DND-41 (cell line): ENCODE results near the gene BCAS3.
"Not testable (repeated sequence)": the region's sequence is repeated elsewhere in the genome, so short reads cannot be mapped to it uniquely, and the experiment has no call there.

Experiments used
- ATAC-seq: fragments of 200-7000 bp; cut with Tn5 transposase; 3 replicates; pipeline ENCODE4 v1.9.1; 2021; ENCODE audit warnings: low read depth; ENCODE audit not compliant: insufficient read depth
- DNase-seq: peaks from one replicate; pipeline ENCODE4 v3.0.0-alpha.2; 2020
- H2AFZ ChIP-seq: 2 replicates; pipeline ENCODE4 v1.6.0; 2012; ENCODE audit warnings: low read depth, low read length
- H3K27ac ChIP-seq: 2 replicates; pipeline ENCODE4 v1.5.1; 2012; ENCODE audit warnings: low read length, inconsistent platforms
- H3K27me3 ChIP-seq: fragments of 200-600 bp; sonication (generic); 2 replicates; pipeline ENCODE4 v1.6.0; 2012; ENCODE audit warnings: low read length, mild to moderate bottlenecking, inconsistent platforms; ENCODE audit not compliant: insufficient read depth, poor library complexity
- H3K36me3 ChIP-seq: 2 replicates; pipeline ENCODE4 v1.5.1; 2012; ENCODE audit warnings: low read length, inconsistent platforms; ENCODE audit not compliant: insufficient read depth
- H3K4me1 ChIP-seq: 2 replicates; pipeline ENCODE4 v1.5.1; 2012; ENCODE audit warnings: mild to moderate bottlenecking, low read length; ENCODE audit not compliant: insufficient read depth
- H3K4me2 ChIP-seq: 2 replicates; pipeline ENCODE4 v1.6.0; 2012; ENCODE audit warnings: mild to moderate bottlenecking, moderate library complexity, low read length, inconsistent platforms; ENCODE audit not compliant: insufficient read depth
- H3K4me3 ChIP-seq, 2 experiments: fragments of 200-600 bp in 1 of 2; shearing (Covaris generic) in 1 of 2; 2 replicates each; pipeline ENCODE4 v1.5.1; 2012 to 2016; ENCODE audit warnings: inconsistent platforms in 2 of 2, low read length in 2 of 2, mild to moderate bottlenecking in 2 of 2, low read depth in 1 of 2, moderate library complexity in 1 of 2
- H3K79me2 ChIP-seq: 2 replicates; pipeline ENCODE4 v1.6.0; 2012; ENCODE audit warnings: low read length, inconsistent platforms; ENCODE audit not compliant: insufficient read depth
- H3K9ac ChIP-seq: 2 replicates; pipeline ENCODE4 v1.6.0; 2012; ENCODE audit warnings: low read depth, mild to moderate bottlenecking, inconsistent platforms, low read length, moderate library complexity
- H3K9me3 ChIP-seq: 2 replicates; pipeline ENCODE4 v1.5.1; 2012; ENCODE audit warnings: low read length, moderate library complexity, mild to moderate bottlenecking, inconsistent platforms; ENCODE audit not compliant: insufficient read depth, severe bottlenecking
- H4K20me1 ChIP-seq: 2 replicates; pipeline ENCODE4 v1.6.0; 2012; ENCODE audit warnings: low read length; ENCODE audit not compliant: insufficient read depth
- EZH2 ChIP-seq: IDR thresholded peaks from 3 replicates; pipeline ENCODE4 v1.6.1; 2012; ENCODE audit warnings: borderline replicate concordance, low read depth, mild to moderate bottlenecking, moderate library complexity, low read length, inconsistent platforms; ENCODE audit not compliant: severe bottlenecking
- TF ChIP-seq, protein P1 (sequence below): IDR thresholded peaks from 2 replicates; pipeline ENCODE4 v1.5.1; 2012; ENCODE audit warnings: borderline replicate concordance, low read length, moderate library complexity, mild to moderate bottlenecking; ENCODE audit not compliant: poor library complexity, severe bottlenecking; ENCODE audit errors: extremely low read depth

BCAS3 gene

DNA sequence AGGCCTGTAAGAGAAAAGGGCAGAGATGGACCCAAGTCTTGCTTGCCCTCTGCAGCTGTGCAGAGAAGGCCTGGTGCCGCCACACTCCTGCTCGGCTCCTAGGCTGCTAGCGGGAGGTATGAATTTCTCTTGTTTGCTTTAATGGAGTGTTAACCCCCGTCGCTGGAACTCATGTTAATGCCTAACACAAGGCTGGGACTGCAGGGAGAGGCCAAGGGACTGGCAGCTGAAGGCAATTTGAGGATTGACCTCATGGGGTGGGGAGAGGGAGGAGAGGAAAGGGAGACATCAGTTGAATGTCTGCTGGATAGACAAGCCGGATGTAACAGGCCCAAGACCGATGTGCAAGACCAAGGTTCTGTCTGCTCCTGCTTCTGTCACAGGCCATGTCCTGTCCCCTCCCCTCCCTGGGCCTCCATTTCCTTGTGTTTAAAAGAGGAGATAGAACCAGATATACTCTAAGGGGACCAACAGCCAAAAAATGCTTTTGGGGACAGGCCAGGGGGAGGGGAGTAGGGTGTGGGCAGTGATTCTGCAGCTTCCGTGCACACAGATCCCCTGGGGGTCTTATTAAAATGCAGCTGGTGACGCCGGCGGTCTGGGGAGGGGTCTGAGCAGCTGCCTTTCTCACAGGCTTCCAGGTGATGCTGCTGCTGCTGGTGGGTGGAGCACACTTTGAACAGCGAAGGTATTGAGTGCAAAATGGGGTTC is 675.3 kb downstream of the BCAS3 start:
- DNase-seq: no peak
- H4K20me1 ChIP-seq: no peaks in the 10 kb centered on the region
- no peak for ATAC-seq
- TF ChIP-seq EZH2: no peak
- TF ChIP-seq, protein P1, sequence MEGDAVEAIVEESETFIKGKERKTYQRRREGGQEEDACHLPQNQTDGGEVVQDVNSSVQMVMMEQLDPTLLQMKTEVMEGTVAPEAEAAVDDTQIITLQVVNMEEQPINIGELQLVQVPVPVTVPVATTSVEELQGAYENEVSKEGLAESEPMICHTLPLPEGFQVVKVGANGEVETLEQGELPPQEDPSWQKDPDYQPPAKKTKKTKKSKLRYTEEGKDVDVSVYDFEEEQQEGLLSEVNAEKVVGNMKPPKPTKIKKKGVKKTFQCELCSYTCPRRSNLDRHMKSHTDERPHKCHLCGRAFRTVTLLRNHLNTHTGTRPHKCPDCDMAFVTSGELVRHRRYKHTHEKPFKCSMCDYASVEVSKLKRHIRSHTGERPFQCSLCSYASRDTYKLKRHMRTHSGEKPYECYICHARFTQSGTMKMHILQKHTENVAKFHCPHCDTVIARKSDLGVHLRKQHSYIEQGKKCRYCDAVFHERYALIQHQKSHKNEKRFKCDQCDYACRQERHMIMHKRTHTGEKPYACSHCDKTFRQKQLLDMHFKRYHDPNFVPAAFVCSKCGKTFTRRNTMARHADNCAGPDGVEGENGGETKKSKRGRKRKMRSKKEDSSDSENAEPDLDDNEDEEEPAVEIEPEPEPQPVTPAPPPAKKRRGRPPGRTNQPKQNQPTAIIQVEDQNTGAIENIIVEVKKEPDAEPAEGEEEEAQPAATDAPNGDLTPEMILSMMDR: no peak
- no peaks in the 10 kb centered on the region for H3K79me2 ChIP-seq
- no peak overlapping the region for H3K4me2 ChIP-seq
- no peak overlapping the region for H3K9ac ChIP-seq
- no peaks in the 10 kb centered on the region for H3K4me1 ChIP-seq
- H3K27me3 ChIP-seq: no peaks in the 10 kb centered on the region
- no peaks in the 10 kb centered on the region for H3K9me3 ChIP-seq
- no peak overlapping the region for H3K4me3 ChIP-seq
- no peak overlapping the region for H3K27ac ChIP-seq
- no peak overlapping the region for H2AFZ ChIP-seq
- no peaks in the 10 kb centered on the region for H3K36me3 ChIP-seq

DNA sequence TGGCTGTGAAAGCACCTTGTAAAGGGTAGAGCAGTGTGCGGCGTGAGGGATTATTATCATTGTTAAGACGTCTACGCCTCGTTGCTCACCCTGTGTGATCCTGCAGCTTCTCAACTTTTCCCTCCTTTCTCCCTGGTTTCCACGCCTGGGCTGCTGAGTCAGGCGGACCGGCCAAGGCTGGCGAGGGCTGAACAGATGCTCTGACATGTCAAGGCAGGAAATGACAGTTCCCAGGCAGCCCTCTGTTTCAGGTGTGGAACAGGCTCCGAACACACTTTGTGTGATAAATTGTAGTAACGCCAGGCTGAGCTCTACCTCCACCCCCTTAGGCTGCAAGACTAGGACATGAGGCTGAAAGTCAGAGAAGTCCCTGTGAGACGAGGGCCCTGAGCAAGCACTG is 676.0 kb downstream of the BCAS3 start:
- TF ChIP-seq EZH2: no peak
- TF ChIP-seq, protein P1: no peak
- no peaks in the 10 kb centered on the region for H4K20me1 ChIP-seq
- no peaks in the 10 kb centered on the region for H3K36me3 ChIP-seq
- H3K27me3 ChIP-seq: no peaks in the 10 kb centered on the region
- no peaks in the 10 kb centered on the region for H3K79me2 ChIP-seq
- H3K4me2 ChIP-seq: no peak overlapping the region
- ATAC-seq (no peak), DNase-seq (no peak)
- H3K4me1 ChIP-seq: no peaks in the 10 kb centered on the region
- H3K4me3 ChIP-seq: no peak overlapping the region
- no peak overlapping the region for H3K9ac ChIP-seq
- no peaks in the 10 kb centered on the region for H3K9me3 ChIP-seq
- no peak overlapping the region for H2AFZ ChIP-seq
- no peak overlapping the region for H3K27ac ChIP-seq

DNA sequence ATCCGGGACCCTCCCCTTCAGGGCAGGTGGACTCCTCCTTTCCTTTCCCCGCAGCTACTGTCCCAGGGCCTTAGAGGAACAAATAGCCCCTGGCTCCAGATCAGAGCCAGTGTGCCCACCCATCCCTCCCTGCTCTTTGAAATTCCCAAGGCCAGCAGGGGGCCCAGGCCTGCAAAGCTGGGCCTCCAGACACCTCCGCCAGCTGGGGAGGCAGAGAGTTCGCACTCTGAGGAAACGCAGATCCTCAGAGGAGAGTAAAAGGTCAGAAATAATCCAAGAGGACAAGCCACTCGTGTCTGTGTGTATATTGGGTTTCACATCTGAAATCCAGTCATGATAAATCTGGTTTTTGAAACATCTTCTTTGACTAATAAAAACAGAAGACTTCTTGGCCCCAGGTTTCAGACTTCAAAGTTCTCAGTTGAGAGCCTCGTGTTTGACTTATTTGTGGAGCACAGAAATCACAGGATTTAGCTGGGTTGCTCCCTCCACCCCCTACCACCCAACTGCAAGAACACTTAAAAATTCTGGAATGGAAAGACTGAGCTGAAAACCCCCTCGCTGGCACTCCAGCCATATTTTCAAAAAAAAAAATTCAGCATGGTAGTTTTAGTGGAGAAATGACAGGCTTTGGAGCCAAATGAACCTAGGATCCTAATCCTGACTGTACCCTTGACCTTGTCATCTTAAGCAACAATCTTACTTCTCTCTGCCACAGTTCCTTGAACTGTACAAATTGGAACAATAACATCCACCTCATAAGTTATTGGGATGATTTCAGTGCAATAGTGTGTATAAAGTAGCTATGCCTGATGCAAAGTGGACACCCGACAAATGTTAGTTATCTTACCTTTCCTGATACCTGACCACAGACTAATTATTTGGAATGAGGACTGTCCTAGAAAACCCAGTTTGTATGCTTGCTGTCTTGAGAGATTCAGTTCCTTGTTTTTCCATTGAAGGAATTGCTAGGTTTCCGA is 677.5 kb downstream of the BCAS3 start:
- Histone ChIP-seq H3K79me2 (no peaks in the 10 kb centered on the region), H2AFZ (no peak overlapping the region), H3K36me3 (no peaks in the 10 kb centered on the region), H3K4me2 (no peak overlapping the region), H3K27me3 (no peaks in the 10 kb centered on the region), H4K20me1 (no peaks in the 10 kb centered on the region), H3K4me3 (no peak overlapping the region), H3K9me3 (no peaks in the 10 kb centered on the region), H3K27ac (no peak overlapping the region), H3K9ac (no peak overlapping the region), H3K4me1 (no peaks in the 10 kb centered on the region)
- DNase-seq (no peak), ATAC-seq (no peak)
- TF ChIP-seq, protein P1: no peak
- no peak for TF ChIP-seq EZH2

DNA sequence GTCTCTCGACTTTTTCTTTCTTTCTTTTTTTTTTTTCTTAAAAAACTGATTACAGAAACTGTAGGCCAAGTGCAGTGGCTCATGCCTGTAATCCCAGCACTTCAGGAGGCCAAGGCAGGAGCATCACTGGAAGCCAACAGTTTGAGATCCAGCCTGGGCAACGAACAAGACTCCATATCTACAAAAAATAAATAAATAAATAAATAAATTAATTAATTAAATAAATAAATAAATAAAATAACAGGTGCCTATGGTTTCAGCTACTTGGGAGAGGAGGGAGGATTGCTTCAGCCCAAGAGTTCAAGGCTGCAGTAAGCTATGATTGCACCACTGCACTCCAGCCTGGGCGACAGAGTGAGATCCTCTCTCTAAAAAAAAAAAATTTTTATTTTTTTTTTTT is 679.4 kb downstream of the BCAS3 start:
- DNase-seq, H2AFZ ChIP-seq, H4K20me1 ChIP-seq, H3K4me2 ChIP-seq, H3K79me2 ChIP-seq, H3K4me1 ChIP-seq, ATAC-seq, H3K36me3 ChIP-seq, H3K27ac ChIP-seq, H3K27me3 ChIP-seq, H3K9me3 ChIP-seq, H3K4me3 ChIP-seq, H3K9ac ChIP-seq: not testable (repeated sequence)

DNA sequence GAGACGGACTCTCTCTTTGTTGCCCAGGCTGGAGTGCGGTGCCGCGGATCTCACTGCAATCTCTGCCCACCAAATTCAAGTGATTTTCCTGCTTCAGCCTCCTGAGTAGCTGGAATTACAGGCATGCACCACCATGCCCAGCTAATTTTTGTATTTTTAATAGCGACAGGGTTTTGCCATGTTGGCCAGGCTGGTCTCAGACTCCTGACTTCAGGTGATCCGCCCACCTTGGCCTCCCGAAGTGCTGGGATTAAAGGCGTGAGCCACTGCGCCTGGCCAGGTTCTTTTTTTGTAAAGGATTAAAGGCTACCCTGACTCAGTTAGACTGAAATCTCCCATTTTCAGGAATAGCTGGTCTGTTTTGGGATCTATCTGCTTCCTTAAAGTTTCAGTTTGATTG is 681.9 kb downstream of the BCAS3 start:
- H3K9me3 ChIP-seq, H4K20me1 ChIP-seq, H3K4me3 ChIP-seq, H3K27me3 ChIP-seq, H3K36me3 ChIP-seq, H3K79me2 ChIP-seq, H3K4me2 ChIP-seq, ATAC-seq, H3K4me1 ChIP-seq, H3K27ac ChIP-seq, DNase-seq, H3K9ac ChIP-seq, H2AFZ ChIP-seq: not testable (repeated sequence)
